ENCODE measurements around the gene ENTPD2.
"Not testable (repeated sequence)": the region's sequence is repeated elsewhere in the genome, so short reads cannot be mapped to it uniquely, and the experiment has no call there.

Gene ENTPD2

GRCh38 chr9:137039611-137040366 is 14.1 kb downstream of the ENTPD2 start:
- no peak overlapping the region for H3K4me3 ChIP-seq (ENCODE audit: low read depth in 1 of 2, low read length in 2 of 2)
- peaks cover 9% of the 10 kb centered on the region for H3K36me3 ChIP-seq (ENCODE audit: insufficient read depth, low read length)
- H3K9me3 ChIP-seq (ENCODE audit: low read length) = no peaks in the 10 kb centered on the region
- H3K4me1 ChIP-seq (ENCODE audit: insufficient read depth, low read length) = peaks cover 6% of the 10 kb centered on the region
- H3K9ac ChIP-seq (ENCODE audit: low read length) = no peak overlapping the region
- H3K27ac ChIP-seq (ENCODE audit: low read depth, low read length) = no peak overlapping the region
- peaks cover 3% of the 10 kb centered on the region in 2 donors for H3K27me3 ChIP-seq (ENCODE audit: control insufficient read depth in 1 of 2, insufficient read depth in 2 of 2, low read length in 2 of 2)

GRCh38 chr9:137038916-137039315 is 14.9 kb downstream of the ENTPD2 start:
- no peaks in the 10 kb centered on the region for H3K9me3 ChIP-seq (ENCODE audit: low read length)
- H3K4me3 ChIP-seq (ENCODE audit: low read depth in 1 of 2, low read length in 2 of 2) = no peak overlapping the region
- H3K27ac ChIP-seq (ENCODE audit: low read depth, low read length) = no peak overlapping the region
- H3K27me3 ChIP-seq (ENCODE audit: control insufficient read depth in 1 of 2, insufficient read depth in 2 of 2, low read length in 2 of 2) = peaks cover 3 to 7% of the 10 kb centered on the region in 2 donors
- peaks cover 9% of the 10 kb centered on the region for H3K36me3 ChIP-seq (ENCODE audit: insufficient read depth, low read length)
- H3K9ac ChIP-seq (ENCODE audit: low read length) = no peak overlapping the region
- no peaks in the 10 kb centered on the region for H3K4me1 ChIP-seq (ENCODE audit: insufficient read depth, low read length)

DNA sequence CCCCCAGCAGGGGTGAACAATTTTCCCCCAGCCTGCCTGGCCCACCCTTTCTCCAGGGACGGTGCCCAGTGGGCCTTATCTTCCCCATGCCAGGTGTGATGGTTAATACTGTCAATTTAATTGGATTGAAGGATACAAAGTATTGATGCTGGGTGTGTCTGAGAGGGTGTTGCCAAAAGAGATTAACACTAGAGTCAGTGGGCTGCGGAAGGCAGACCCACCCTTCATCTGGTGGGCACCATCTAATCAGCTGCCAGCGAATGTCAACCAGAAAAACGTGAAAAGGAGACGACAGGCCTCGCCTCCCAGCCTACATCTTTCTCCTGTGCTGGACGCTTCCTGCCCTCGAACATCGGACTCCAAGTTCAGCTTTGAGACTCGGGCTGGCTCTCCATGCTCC is 16.4 kb downstream of the ENTPD2 start:
- Histone ChIP-seq H3K27me3 (ENCODE audit: control insufficient read depth in 1 of 2, insufficient read depth in 2 of 2, low read length in 2 of 2) (peaks cover 3 to 7% of the 10 kb centered on the region in 2 donors), H3K4me3 (ENCODE audit: low read depth in 1 of 2, low read length in 2 of 2) (no peak overlapping the region), H3K36me3 (ENCODE audit: insufficient read depth, low read length) (peaks cover 9% of the 10 kb centered on the region), H3K9ac (ENCODE audit: low read length) (no peak overlapping the region), H3K4me1 (ENCODE audit: insufficient read depth, low read length) (no peaks in the 10 kb centered on the region), H3K9me3 (ENCODE audit: low read length) (no peaks in the 10 kb centered on the region), H3K27ac (ENCODE audit: low read depth, low read length) (no peak overlapping the region)

GRCh38 chr9:137037035-137037434 is 16.8 kb downstream of the ENTPD2 start:
- H3K4me1 ChIP-seq (ENCODE audit: insufficient read depth, low read length) = no peaks in the 10 kb centered on the region
- no peaks in the 10 kb centered on the region for H3K9me3 ChIP-seq (ENCODE audit: low read length)
- no peak overlapping the region for H3K27ac ChIP-seq (ENCODE audit: low read depth, low read length)
- H3K36me3 ChIP-seq (ENCODE audit: insufficient read depth, low read length) = peaks cover 9% of the 10 kb centered on the region
- no peak overlapping the region for H3K4me3 ChIP-seq (ENCODE audit: low read depth in 1 of 2, low read length in 2 of 2)
- H3K9ac ChIP-seq (ENCODE audit: low read length) = no peak overlapping the region
- peaks cover 3 to 7% of the 10 kb centered on the region in 2 donors for H3K27me3 ChIP-seq (ENCODE audit: control insufficient read depth in 1 of 2, insufficient read depth in 2 of 2, low read length in 2 of 2)

DNA sequence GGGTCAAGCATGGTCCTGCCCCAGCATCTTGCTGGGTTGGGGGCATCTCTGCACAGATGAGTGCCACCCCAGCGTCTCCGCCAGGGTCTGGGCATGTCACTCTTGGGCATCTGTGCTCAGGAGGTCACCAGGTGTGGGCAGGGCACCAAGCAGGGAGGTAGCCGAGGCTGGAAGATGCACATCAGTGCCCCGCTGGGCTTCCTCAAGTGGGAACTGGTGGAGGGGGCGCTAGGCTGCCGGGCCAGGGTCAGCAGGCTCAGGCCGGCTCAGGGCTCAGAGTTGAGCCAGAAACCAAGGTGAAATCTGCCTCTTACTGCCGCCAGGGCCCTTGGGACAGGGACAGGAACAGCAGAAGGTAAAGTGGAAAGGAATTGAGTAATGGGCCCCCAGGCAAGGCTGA is 17.9 kb downstream of the ENTPD2 start:
- H3K9me3 ChIP-seq (ENCODE audit: low read length) = no peaks in the 10 kb centered on the region
- peaks cover 3 to 7% of the 10 kb centered on the region in 2 donors for H3K27me3 ChIP-seq (ENCODE audit: control insufficient read depth in 1 of 2, insufficient read depth in 2 of 2, low read length in 2 of 2)
- H3K4me3 ChIP-seq (ENCODE audit: low read depth in 1 of 2, low read length in 2 of 2) = no peak overlapping the region
- H3K9ac ChIP-seq (ENCODE audit: low read length) = no peak overlapping the region
- peaks cover 9% of the 10 kb centered on the region for H3K36me3 ChIP-seq (ENCODE audit: insufficient read depth, low read length)
- H3K27ac ChIP-seq (ENCODE audit: low read depth, low read length) = no peak overlapping the region
- H3K4me1 ChIP-seq (ENCODE audit: insufficient read depth, low read length) = no peaks in the 10 kb centered on the region

DNA sequence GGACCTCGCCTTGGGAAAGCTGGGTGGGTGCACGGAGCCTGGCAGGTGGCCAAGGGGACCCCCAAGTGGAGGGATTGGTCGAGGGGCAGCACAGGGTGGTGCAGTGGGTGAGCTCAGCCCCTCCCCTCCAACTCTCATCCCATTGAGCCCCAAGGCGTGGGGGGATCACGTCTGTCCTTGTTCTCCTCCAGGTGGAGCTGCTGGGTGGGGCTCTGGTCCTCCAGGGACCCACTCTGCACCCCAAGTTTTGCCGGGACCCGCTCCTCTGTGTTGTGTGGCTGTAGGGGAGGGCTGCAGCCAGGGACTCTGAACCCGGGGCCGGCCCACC is 18.4 kb downstream of the ENTPD2 start:
- no peak overlapping the region for H3K9ac ChIP-seq (ENCODE audit: low read length)
- H3K4me1 ChIP-seq (ENCODE audit: insufficient read depth, low read length) = no peaks in the 10 kb centered on the region
- peaks cover 9% of the 10 kb centered on the region for H3K36me3 ChIP-seq (ENCODE audit: insufficient read depth, low read length)
- no peak overlapping the region for H3K4me3 ChIP-seq (ENCODE audit: low read depth in 1 of 2, low read length in 2 of 2)
- no peak overlapping the region for H3K27ac ChIP-seq (ENCODE audit: low read depth, low read length)
- H3K9me3 ChIP-seq (ENCODE audit: low read length) = no peaks in the 10 kb centered on the region
- peaks cover 3 to 7% of the 10 kb centered on the region in 2 donors for H3K27me3 ChIP-seq (ENCODE audit: control insufficient read depth in 1 of 2, insufficient read depth in 2 of 2, low read length in 2 of 2)

DNA sequence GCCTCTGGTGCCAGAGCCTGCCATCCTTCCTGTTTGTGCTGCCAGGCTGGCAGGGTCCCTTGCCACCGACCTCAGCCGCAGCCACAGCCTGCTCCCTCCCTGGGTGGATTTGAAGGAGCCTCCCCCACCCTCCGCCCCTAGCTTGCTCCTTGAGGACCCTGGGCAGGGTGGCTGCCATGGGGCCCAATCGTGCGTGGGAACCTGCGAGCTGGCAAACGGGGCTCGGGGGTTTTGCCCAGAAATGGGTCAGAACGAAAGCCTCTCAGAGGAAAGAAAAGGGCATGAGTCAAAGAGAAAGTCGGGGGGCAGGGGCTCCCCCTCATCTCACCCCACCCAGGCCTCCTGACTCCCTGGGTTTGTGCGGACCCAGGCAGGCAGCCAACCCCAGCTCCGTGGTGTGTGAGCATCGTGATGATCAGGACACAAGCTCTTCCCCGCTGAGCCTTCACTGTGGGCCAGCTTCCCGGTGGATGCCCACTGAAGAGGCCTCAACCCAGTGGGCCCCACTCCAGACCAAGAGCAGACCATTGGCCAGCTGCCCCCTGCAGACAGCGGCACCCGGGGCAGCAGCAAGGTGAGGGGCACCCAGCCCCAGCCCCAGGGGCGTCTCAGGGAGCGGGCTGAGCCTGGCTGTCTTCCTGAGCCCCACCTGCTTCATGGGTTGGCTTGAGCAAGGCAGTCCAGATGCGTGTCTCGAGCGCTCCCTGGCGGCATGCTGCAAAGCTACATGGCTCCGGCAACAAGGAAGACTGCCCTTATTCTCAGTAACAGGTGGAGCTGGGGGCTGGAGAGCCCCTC is 19.0 kb downstream of the ENTPD2 start:
- H3K36me3 ChIP-seq (ENCODE audit: insufficient read depth, low read length) = peaks cover 9% of the 10 kb centered on the region
- H3K27me3 ChIP-seq (ENCODE audit: control insufficient read depth in 1 of 2, insufficient read depth in 2 of 2, low read length in 2 of 2) = peaks cover 3 to 7% of the 10 kb centered on the region in 2 donors
- no peaks in the 10 kb centered on the region for H3K4me1 ChIP-seq (ENCODE audit: insufficient read depth, low read length)
- no peaks in the 10 kb centered on the region for H3K9me3 ChIP-seq (ENCODE audit: low read length)
- no peak overlapping the region for H3K4me3 ChIP-seq (ENCODE audit: low read depth in 1 of 2, low read length in 2 of 2)
- no peak overlapping the region for H3K9ac ChIP-seq (ENCODE audit: low read length)
- H3K27ac ChIP-seq (ENCODE audit: low read depth, low read length) = no peak overlapping the region

DNA sequence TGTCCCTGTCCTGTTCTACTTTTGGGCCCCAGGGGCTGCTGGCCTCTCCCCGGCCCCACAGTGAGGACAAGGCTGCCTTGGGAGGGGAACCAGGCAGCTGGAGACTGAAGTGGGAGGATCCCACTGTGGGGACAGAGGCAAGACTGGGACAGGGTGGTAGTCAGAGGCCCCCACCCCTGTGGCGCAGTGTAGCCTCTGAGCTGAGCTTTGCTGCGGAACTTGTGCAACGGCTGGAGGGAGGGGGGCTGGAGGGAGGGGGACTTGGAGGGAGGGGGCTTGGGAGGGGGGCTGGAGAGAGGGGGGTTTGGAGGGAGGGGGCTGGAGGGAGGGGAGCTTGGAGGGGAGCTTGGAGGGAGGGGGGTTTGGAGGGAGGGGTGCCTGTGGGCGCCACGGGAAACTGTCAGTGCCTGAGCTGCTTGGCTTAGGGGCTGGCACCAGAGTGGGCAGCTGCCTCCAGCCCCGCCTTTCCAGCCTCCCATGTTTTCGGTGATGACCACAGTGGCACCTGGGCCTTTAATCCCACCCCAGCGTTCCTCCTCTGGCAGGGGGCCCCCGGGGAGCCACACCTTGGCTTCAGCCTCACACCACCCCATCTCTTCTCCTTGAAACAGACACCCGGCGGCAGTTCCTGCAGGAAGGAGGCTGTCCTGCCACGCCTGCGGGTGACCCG is 19.7 kb downstream of the ENTPD2 start:
- Histone ChIP-seq H3K27me3 (ENCODE audit: control insufficient read depth in 1 of 2, insufficient read depth in 2 of 2, low read length in 2 of 2) (peaks cover 3 to 7% of the 10 kb centered on the region in 2 donors), H3K4me3 (ENCODE audit: low read depth in 1 of 2, low read length in 2 of 2) (no peak overlapping the region), H3K4me1 (ENCODE audit: insufficient read depth, low read length) (peaks cover 6% of the 10 kb centered on the region), H3K27ac (ENCODE audit: low read depth, low read length) (no peak overlapping the region), H3K9me3 (ENCODE audit: low read length) (no peaks in the 10 kb centered on the region), H3K9ac (ENCODE audit: low read length) (no peak overlapping the region), H3K36me3 (ENCODE audit: insufficient read depth, low read length) (peaks cover 6% of the 10 kb centered on the region)

DNA sequence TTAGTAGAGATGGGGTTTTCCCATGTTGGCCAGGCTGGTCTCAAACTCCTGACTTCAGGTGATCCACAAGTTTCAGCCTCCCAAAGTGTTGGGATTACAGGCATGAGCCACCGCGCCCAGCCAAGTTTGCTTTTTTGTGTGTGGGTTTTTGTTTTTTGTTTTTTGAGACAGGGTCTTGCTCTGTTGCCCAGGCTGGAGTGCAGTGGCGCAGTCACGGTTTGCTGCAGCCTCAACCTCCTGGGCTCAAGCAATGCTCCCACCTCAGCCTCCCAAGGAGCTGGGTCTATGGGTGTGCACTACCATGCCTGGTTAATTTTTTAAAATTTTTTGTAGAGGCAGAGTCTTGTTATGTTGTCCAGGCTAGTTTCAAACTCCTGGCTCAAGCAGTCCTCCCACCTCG is 20.4 kb downstream of the ENTPD2 start:
- H3K27ac ChIP-seq (ENCODE audit: low read depth, low read length); H3K36me3 ChIP-seq (ENCODE audit: insufficient read depth, low read length); H3K9me3 ChIP-seq (ENCODE audit: low read length); H3K9ac ChIP-seq (ENCODE audit: low read length); H3K27me3 ChIP-seq (ENCODE audit: control insufficient read depth in 1 of 2, insufficient read depth in 2 of 2, low read length in 2 of 2); H3K4me3 ChIP-seq (ENCODE audit: low read depth in 1 of 2, low read length in 2 of 2): not testable (repeated sequence)
- peaks cover 13% of the 10 kb centered on the region for H3K4me1 ChIP-seq (ENCODE audit: insufficient read depth, low read length)

GRCh38 chr9:137032858-137033257 is 21.0 kb downstream of the ENTPD2 start:
- Histone ChIP-seq H3K9me3 (ENCODE audit: low read length) (no peaks in the 10 kb centered on the region), H3K27ac (ENCODE audit: low read depth, low read length) (no peak overlapping the region), H3K4me3 (ENCODE audit: low read depth in 1 of 2, low read length in 2 of 2) (no peak overlapping the region), H3K4me1 (ENCODE audit: insufficient read depth, low read length) (peaks cover 14% of the 10 kb centered on the region), H3K9ac (ENCODE audit: low read length) (no peak overlapping the region), H3K36me3 (ENCODE audit: insufficient read depth, low read length) (no peaks in the 10 kb centered on the region), H3K27me3 (ENCODE audit: control insufficient read depth in 1 of 2, insufficient read depth in 2 of 2, low read length in 2 of 2) (peaks cover 3 to 7% of the 10 kb centered on the region in 2 donors)

DNA sequence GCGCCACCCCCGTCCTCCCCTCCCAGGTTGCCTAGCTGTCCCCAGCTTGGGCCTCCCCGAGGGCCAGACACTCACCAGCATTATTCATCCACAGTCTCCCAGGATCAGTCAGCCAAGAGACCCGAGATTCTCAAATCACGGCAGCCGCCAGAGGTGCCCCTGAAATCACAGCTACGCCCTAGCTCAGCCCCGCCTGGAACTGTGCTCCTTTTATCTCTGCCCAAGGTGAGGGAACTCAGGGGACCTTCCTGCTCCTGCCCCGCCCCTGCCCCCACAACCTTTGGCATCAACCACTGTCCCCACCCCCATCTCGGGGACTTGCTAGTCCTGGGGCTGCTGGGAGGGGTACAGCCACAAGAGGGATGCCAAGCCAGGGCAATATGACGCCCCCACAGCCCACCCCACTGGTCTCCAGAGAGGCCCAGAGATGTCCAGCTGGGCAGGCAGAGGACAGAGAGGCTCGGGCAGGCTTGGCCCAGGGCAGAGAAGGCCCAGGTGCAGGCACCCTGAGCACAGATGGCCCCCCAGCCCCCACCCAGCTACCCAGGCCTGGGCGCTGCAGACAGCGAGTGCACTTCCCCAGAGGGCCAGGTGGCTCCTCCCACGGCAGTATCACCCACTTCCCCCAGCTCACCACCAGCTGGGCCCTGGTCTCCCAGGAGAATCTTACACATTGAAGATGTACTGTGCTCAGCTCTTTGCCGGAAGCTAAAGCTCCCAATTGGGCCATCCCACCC is 21.8 kb downstream of the ENTPD2 start, which contains the start of gene FUT7:
Gene FUT7 (minus strand): TSS at position 185 of the 737 bp plus-strand sequence. CDS start 97 bp downstream, at position 88.
- Histone ChIP-seq H3K9ac (ENCODE audit: low read length) (no peak within 1 kb of the TSS), H3K36me3 (ENCODE audit: insufficient read depth, low read length) (no peaks in the 10 kb centered on the region), H3K4me3 (ENCODE audit: low read depth in 1 of 2, low read length in 2 of 2) (no peak within 1 kb of the TSS), H3K27ac (ENCODE audit: low read depth, low read length) (no peak within 1 kb of the TSS), H3K27me3 (ENCODE audit: control insufficient read depth in 1 of 2, insufficient read depth in 2 of 2, low read length in 2 of 2) (peaks cover 3 to 7% of the 10 kb centered on the region in 2 donors), H3K4me1 (ENCODE audit: insufficient read depth, low read length) (peaks cover 18% of the 10 kb centered on the region), H3K9me3 (ENCODE audit: low read length) (no peaks in the 10 kb centered on the region)
